ENCODE data around the gene ATG5.
A peak's percentile ranks its signal among the peaks of the same experiment; 100 is the strongest.
"Not testable (repeated sequence)": the region's sequence is repeated elsewhere in the genome, so short reads cannot be mapped to it uniquely, and the experiment has no call there.

Gene ATG5

DNA sequence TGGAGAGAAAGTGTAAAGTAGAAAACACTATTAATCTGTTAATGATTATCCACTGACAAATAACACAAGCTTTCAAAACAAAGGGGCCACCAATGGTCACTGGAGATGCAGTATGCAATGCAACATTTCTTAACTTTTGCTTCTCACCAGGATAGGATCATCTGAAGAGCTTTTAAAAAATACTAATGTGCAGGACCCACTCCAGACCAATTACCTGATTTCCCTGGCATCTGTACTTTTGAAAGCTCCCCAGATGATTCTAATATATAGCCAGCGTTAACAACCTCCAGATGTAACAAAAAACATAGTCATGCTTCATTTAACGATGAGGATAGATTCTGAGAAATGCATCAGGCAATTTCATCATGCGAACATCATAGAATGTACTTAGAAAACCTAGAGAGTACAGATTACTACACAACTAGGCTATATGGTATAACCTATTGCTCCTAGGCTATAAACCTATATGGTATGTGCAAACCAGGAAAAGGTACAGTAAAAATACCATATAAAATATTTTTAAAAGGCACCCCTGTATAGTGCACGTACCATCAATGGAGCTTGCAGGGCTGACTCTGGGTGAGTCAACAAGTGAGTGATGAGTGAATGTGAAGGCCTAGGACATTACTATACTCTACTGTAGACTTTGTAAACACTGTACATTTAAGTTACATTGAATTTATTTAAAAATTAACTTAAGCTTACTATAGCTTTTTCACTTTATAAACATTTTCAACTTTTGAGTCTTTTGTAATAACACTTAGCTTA, 69.2 kb downstream of the ATG5 start:
- no peak for DNase-seq

DNA sequence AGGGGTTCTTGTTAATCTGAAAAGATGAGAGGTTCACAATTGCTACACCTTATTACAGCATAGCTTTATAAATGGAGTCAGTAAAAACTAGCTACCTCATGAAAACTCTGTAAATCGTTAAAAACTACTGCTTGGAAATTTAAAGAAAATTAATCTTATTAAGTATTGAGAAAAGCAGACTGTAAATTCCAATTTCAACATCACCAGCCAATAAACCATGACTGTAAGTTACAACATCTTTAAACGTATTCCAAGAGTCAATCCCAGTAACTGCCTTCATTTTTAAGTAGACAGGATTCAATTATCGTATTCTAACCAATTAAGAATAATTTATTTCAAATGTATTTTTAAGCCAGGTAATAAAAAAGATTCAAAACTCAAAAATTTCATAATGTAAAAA, 70.3 kb downstream of the ATG5 start:
- no peak for DNase-seq

DNA sequence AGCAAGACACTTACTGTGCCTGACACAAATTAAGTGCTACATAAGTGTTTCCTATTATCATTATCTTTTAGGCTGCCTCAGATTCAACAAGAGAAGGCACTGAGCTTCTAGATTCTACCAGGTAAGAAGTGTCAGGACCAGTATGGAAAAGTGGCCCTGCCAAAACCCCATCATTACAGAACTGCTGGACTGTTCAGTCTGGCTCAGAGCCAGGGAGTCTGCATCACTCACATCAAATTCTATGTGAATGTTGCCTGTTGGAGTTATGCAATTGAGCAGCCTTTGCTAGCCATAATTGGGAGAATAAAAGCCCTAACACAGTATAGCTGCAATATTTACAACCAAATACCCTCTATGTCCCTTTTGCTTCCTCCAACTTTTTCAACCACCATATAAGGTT, 70.9 kb downstream of the ATG5 start:
- DNase-seq: no peak

DNA sequence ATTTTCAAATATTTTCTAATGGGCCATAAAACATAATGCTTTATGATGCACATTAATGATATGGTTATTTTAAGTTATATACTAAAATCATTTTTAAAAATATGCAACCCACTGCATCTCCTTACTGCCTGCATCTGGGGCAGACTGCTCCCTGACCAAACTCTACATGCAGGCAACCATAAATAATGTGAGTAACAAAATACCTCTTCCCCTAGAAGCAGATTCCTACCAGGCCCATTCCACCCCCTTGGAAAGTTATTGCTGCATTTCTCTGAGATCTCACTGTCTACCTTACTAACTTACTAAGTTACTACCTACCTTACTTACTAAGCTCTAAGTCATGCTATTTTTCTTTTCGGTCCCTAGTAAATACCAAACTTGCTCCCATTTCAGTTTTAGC, 71.8 kb downstream of the ATG5 start:
- DNase-seq: no peak

DNA sequence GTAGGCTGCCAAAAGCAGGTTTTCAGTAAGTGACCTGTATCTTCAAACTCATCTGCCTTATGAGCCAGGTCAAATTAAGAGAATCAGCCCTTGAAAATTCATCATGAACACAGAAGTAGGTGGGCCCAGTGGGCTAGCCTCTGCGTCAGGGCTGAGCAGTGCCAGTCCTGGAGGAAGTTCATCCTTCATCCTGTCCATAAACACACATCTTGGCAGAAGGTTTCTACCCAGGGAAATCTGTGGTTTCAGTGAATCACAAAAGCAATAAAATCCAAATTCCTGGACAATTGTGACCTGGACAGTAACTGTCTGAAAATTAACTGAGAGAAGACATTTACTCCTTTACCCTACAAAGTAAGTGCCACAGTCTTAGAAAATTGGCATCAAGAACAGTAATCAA, 72.4 kb downstream of the ATG5 start:
- DNase-seq: no peak

DNA sequence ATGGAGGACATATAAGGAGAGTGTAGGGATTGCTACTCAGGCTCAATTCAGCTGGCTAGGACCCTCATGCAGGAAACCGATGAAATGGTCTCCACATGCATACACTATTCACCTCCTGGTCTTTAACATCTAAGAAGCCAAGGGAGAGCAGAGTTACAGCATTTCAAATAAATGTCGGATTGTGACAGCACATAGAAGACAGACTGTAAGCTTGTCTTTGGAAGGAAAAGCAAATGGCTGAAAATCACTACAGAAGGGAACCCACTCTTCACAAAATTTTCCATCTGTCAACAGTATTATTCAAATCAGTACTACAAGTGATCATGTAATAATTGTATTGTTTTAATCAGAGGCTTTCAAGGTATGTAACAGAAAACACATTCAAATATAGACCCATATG, 72.9 kb downstream of the ATG5 start:
- no peak for DNase-seq

DNA sequence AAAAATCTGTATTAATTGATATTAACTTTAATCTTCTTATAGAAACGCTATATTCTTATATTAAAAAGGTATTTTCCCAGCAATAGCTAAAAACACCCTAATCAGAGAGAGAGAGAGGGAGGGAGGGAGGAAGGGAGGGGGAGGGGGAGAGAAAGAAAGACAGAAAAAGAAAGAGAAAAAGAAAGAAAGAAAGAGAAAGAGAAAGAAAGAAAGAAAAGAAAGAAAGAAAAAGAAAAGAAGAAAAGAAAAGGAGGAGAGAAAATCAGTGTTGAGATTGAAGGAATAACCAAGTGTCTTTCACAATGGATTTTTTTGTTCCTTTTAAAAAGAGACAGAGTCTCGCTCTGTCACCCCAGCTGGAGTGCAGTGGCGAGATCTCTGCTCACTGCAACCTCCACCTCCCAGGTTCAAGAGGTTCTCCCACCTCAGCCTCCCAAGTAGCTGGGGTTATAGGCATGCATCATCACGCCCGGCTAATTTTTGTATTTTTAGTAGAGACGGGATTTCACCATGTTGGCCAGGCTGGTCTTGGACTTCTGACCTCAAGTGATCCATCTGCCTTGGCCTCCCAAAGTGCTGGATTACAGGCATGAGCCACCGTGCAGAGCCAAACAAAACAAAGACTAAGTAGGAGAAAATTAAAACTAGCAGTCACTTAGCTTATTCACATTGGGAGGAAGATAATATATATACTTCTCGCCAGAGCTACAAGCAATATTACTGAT, 73.9 kb downstream of the ATG5 start:
- DNase-seq: not testable (repeated sequence)

DNA sequence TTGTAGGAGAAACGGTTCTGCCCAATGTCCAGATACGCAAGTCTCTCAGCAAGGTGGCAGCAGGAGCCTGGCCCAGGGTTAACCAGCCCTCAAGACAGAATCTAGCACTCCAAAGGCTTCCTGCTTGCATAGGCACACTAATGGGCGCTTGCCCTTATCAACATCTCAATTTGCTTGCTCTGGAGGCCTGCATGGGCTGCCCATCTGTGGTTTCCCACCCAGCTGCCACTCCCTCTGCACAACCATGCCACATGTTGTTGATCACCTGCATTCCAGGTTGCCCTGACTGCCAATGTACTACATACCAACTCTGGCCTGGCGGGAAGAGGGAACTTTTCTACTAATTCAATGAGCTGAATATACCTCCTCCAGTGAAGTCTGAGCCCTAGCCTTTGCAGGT, 74.6 kb downstream of the ATG5 start:
- DNase-seq: no peak

DNA sequence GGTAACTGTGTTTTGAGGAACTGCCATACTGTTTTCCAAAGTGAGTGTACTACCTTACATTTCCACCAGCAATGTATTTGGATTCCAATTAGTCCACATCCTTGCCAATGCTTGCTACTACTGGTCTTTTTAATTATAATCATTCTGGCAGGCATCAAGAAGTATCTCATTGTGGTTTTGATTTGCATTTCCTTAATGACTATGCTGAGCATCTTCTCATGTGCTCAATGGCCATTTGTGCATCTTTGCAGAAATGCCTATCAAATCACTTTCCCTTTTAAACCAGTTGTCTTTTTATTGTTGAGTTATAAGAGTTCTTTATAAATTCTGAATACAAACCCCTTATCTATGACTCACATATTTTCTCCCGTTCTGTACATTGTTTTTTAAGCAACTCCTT, 75.9 kb downstream of the ATG5 start:
- DNase-seq: no peak

DNA sequence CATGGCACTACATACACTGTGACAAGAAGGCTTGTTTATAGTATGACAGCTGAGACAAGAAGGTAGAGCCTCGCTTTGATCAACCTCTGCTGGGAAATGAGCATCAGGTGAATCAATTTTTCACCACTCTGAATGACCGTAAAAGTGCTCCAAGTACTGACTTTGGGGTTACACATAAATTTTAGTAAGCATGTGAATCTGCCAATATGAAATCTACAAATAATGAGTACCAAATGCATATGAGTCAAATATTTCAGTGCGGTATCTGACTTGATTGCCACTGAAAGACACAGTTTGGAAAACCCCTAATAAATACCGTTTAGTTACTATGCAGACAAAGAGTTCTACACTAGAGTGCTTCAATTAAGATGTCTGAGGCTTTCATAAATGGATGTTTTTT, 77.8 kb downstream of the ATG5 start:
- DNase-seq: no peak

DNA sequence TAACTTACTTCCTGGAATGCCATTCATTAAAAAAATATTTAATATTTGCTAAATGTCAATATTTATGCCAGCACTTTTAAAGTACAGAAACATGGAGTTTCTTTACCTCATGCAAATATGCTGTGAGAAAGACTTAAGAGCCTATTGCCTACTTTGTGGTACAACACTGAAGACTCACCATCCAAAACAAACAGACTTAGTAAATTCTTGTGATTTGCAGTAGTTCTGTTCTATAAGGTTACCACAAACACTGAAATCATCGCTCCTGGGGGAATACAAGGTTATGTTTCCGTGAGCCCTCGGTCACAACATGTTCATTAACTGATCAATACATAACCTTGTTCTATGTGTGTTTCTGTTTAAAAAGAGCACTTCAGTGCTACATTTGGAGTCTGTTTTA, 78.3 kb downstream of the ATG5 start:
- DNase-seq: no peak

DNA sequence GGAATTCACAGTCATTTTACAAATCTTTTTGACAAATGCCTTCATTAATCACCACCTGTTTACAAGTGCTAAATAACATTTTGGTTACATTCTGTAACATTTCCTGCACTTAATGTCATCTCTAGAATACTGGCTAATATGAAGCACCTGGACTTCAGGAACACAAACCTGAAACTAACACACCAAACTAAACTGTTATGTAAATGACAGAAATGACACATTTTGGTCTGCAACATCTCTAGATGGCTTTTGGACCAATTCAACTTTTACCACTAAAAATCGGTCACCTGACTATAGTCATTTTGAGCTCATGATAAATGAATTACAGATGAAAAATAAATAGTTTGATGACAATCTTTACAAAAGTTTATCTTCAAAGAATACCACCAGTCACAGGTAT, 80.6 kb downstream of the ATG5 start:
- DNase-seq: no peak

DNA sequence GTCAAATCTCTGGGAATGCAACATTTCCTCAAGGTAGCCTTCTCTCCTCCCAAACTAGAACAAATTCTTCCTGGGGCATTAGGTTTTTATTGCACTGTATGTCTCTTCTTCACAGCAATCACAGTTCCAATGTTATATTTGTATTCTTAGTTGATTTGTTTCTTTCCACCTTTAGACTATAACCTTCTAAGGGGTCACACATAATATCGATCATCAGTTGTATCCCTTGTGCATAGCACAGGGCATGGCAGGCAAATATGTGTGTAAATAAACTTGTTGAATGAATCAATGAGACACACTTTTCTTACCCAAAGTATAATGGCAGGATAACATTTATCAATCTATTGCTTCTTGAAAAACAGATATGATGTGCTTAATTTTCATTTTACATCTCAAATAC, 81.0 kb downstream of the ATG5 start:
- no peak for DNase-seq

DNA sequence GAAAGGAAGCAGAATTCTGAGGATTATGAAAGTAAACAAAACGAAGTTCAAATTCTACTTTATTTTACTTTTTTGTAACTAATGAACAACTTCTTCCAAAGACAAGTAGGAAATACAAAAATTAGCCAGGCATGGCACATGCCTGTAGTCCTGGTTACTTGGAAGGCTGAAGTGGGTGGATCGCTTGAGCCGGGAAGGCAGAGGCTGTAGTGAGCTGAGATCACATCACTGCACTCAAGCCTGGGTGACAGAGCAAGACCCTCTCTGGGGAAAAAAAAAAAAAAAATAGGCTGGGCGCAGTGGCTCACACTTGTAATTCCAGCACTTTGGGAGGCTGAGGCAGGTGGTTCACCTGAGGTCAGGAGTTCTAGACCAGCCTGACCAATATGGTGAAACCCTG, 82.3 kb downstream of the ATG5 start:
- no peak for DNase-seq

DNA sequence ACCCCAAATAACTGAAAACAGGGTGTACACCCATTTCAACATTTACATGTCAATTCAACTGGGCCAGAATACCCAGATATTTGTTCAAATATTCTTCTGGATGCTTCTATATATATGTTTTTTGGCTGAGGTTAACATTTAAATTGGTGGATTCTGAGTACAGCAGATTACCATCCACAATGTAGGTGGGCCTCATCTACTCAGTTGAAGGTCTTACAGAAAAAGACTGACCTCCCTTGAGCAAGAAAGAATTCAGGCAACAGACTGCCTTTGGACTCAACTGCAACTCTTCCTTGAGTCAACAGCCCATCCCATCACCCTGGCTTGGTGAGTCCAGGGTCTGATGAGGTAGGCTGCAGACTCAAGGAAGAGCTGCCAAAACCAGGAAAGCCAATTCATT, 84.1 kb downstream of the ATG5 start:
- DNase-seq: no peak

DNA sequence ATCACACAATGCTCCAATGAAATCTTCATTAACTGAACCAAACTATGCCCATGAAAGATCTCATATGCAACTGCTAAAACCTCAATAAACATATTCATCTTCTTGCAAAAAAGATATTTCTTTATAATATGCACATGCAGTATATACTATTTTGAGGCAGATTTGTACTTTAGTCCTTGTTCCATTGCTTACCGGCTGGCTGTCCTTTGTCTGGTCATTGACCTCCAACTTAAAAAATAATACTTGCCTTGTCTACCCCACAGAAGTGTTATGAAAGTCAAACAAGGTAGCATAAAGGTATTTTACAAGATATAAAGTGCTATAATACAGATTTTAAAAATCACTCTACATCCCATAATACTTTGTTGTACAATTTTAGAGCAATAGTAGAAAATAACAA, 88.3 kb downstream of the ATG5 start:
- no peak for DNase-seq

DNA sequence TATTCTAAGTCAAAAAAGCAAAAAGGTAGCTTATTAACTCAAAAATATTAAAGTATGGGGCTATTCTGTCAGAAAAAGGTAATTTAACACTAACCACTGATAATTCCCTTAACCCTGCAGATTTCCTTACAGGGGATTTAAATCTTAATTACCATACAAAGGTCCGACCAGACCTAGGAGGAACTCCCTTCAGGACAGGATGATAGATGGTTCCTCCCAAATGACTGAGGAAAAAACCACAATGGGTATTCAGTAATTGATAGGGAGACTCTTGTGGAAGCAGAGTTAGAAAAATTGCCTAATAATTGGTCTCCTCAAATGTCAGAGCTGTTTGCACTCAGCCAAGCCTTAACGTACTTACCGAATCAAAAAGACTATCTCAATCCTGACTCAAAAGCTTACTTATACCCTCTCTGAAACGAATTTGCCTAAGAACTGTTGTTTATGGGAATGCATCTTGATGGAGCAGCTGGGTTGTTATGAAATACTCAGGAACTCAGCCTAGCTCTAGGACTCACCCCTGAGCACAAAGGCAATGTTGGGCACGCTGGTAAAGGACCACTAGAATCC, 95.6 kb downstream of the ATG5 start:
- DNase-seq: not testable (repeated sequence)

DNA sequence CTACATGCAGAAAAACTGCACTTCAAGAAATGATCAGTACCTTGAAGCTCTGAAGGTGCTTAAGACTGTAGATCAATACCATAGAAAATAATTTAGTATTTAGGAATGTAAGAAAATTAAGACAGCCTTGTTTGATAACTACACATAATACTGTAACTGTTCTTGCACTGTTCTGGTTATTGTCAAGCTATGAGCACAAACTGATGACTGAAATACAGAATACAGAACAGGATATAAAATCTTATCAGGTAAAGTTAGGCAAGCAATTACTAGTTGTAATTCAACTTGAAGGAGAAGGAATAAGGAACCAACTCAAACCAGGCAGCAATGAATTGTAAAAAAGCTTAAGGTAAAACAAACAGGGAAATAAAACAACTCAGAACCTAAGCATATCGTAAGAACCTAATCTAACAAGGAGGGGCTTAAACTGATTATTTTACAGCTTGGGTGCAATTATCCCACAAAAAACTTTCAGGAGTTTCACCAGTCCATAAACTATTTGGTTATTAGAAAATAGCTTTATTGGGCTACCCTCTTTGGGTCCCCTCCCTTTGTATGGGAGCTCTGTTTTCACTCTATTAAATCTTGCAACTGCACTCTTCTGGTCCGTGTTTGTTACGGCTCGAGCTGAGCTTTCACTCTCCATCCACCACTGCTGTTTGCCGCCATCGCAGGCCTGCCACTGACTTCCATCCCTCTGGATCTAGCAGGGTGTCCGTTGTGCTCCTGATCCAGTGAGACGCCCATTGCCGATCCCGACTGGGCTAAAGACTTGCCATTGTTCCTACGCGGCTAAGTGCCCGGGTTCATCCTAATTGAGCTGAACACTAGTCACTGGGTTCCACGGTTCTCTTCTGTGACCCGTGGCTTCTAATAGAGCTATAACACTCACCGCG, 97.7 kb downstream of the ATG5 start:
- DNase-seq: no peak

DNA sequence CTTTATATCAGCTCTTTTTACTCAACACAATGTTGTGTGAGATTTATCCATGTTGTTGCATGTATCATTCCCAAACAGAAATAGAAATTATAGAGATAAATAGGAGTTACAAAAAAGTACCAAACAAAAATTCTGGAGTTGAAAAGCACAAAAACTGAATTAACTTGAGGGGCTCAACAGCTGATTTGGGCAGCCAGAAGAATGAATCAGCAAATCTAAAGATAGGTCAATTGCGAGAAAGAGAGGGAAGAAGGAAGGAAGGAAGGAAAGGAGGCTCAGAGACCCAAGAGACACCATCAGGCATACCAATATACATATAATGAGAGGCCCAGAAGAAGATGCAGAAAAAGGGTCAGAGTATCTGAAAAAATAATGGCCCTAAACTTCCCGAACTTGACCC, 98.9 kb downstream of the ATG5 start:
- DNase-seq: no peak

DNA sequence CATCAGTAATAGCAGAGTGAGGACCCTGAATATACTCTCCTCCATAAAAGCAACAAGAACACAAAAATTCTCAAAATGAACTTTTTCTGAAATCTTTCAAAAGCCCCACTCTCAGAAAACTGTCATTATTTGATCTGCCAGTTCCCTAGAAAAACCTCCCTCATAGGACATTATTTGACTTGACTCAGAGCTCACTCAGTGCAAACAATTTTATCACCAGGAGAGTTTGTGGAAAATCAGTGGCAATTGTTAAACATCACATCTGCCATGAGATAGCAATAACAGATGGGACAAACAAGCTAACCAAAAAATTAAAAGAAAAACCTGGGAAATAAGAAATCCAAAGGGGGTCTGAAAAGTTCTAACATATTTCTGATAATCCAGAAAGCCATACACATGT, 100.0 kb downstream of the ATG5 start:
- DNase-seq: no peak

DNA sequence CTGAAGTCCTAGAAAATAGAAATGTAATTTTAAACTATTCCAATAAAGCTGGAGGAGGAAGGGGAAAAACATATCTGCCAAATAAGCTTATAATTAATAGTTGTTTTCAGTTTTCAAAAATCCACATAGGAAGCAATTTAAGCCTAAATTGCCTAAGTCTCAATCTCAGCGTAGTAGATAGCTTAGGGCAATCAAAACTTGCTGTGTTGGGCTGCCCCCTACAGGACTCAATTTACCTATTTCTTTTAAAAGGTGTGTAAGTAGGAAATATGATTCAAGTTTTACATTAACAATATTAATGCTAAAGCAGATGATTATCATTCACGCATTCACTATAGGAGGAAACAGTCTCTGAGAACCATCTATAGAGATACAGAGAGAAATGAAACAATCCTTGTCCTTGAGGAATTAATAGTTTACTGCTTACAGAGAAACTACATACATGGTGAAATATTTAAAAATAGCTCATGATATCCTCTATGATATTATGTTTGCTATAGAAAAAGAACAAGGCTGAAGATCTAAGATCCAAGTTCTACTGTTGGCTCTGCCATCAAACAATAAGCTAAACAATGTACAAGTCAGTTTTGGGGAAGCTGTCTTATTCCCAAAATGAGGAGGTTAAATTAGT, 102.1 kb downstream of the ATG5 start:
- peak; percentile 11 to 32 for DNase-seq

DNA sequence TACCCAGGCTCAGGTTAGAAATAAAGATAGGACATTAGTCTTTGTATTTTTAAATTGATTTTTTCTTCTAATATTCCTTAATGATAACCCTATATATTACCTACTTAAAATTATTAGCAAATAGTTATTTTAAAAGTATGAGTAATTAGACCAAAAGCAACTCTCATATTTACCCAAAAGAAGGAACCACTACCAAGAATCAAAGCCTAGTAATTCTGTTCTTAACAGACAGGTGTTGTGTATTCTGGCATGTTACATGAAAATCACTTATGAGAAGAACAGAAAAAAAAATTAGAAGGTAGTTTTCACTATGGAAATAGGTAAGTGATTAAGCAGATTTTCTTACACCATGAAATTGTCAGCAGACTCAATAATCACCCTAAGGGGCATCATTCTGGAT, 105.1 kb downstream of the ATG5 start:
- no peak for DNase-seq

DNA sequence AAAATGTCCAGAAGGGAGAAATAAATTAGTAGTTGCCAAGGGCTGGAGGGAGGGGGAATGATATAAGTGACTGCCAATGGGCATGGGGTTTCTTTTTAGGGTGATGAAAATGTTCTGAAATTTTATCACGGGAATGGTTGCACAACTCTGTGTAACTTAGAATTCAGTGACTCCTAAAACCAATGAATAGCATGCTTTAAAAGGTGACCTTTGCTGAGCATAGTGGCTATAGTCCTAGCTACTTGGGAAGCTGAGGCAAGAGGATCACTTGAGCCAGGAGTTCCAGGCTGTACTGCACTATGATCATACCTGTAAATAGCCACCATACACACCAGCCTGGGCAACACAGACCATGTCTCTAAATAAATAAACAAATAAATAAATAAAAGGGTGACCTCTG, 109.0 kb downstream of the ATG5 start:
- no peak for DNase-seq

All from hippocampal formation (tissue), 2 donors.